ENCODE measurements around the gene SFPQ. TPM values are rescaled to one million over a fixed set of nuclear protein-coding genes. Genes with fewer than 3 reads are reported as not detected.

Gene SFPQ
- polyA plus RNA-seq, 1 experiment, result 126 TPM

DNA sequence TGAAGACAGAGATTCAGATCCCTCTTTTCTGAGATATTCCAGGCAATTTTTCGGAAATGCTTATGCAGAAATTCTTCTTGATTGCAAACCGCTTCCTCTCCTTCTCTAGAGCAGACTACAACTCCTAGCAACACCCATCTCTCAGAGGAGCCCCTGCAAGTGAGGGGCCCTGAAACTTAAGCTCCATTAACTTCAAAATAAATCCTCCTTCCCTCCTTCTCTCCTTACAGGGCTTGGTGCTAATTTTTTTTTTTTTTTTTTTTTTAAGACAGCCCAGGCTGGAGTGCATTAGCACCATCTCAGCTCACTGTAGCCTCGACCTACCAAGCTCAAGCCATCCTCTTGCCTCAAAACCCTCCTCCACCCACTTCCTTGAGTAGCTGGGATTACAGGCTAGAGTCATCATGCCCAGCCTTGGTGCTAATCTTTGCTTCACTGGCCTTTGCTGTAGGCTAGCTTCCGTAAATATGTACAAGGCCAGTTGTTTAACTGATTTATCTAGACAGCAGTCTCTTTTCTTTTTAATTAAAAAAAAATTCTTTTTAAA, 30.2 kb upstream of the SFPQ start:
- ChIA-PET CTCF (interaction anchor here (0.5 to 4.4 kb wide), 8 partner anchors 16 to 370 kb away, joined by 3 to 19 read pairs (median 4); no protein-coding TSS in a partner anchor), POLR2A (interaction anchor here (0.6 to 1.0 kb wide), 6 partner anchors 30 to 206 kb away, joined by 3 to 7 read pairs (median 4); partner anchors contain the start of genes SFPQ and ZMYM4)
- Histone ChIP-seq H3K27ac (ENCODE audit: low read depth, low read length) (peak overlapping the region; percentile 34), H3K9me3 (ENCODE audit: control insufficient read depth, insufficient read depth, low read length) (no peaks in the 10 kb centered on the region), H3K4me3 (ENCODE audit: low read depth, low read length) (no peak overlapping the region), H3K27me3 (ENCODE audit: control insufficient read depth, insufficient read depth, low read length) (no peaks in the 10 kb centered on the region)
- DNase-seq (ENCODE audit: low read depth, low spot score), result no peak
- TF ChIP-seq, protein P1, sequence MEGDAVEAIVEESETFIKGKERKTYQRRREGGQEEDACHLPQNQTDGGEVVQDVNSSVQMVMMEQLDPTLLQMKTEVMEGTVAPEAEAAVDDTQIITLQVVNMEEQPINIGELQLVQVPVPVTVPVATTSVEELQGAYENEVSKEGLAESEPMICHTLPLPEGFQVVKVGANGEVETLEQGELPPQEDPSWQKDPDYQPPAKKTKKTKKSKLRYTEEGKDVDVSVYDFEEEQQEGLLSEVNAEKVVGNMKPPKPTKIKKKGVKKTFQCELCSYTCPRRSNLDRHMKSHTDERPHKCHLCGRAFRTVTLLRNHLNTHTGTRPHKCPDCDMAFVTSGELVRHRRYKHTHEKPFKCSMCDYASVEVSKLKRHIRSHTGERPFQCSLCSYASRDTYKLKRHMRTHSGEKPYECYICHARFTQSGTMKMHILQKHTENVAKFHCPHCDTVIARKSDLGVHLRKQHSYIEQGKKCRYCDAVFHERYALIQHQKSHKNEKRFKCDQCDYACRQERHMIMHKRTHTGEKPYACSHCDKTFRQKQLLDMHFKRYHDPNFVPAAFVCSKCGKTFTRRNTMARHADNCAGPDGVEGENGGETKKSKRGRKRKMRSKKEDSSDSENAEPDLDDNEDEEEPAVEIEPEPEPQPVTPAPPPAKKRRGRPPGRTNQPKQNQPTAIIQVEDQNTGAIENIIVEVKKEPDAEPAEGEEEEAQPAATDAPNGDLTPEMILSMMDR (IDR thresholded peaks at IDR 0.05; ENCODE audit: low read depth, low read length), result no peak

DNA sequence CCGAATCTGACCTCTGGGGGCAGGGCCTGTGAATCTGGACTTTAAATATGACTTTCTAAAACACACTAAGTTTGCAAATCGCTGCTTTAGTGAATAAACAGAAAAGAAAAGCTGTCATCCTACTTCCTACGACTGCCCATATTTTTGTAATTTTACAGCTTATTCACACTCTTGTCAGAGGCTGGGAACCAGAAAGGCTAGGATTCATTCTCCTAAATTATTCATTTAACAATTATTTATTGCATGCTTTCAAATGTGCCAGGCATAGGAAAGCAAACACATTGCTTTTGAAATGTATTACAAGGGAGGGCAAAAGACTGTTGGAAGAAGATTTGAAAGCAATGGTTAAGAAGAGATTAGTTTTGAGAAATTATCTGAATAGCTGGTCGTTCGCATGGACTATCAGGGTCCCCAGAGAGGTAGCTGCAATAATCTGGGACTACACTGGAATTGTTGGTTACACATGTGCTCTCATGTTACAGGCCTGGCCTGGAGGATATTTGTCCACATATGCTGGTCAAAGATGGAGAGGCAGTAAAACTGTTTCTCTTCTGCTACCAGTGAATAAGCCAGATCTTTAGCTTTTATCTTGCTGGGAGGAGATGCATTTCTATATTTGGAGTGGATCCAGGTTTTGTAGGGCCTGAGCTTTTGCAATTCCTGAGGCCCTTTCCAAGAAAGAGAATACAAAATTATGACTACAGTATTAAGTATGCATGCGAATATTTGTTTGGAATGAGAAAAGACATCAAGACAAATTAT, 29.6 kb upstream of the SFPQ start:
- DNase-seq (ENCODE audit: low read depth, low spot score), result peak; percentile 50
- Histone ChIP-seq H3K9me3 (ENCODE audit: control insufficient read depth, insufficient read depth, low read length) (no peaks in the 10 kb centered on the region), H3K4me3 (ENCODE audit: low read depth, low read length) (no peak overlapping the region), H3K27me3 (ENCODE audit: control insufficient read depth, insufficient read depth, low read length) (no peaks in the 10 kb centered on the region), H3K27ac (ENCODE audit: low read depth, low read length) (peak overlapping the region; percentile 34)
- CTCF ChIA-PET, result interaction anchor here (0.5 to 4.4 kb wide), 8 partner anchors 15 to 346 kb away, joined by 3 to 19 read pairs (median 4); no protein-coding TSS in a partner anchor
- TF ChIP-seq, protein P1 (IDR thresholded peaks at IDR 0.05; ENCODE audit: low read depth, low read length), result no peak
- POLR2A ChIA-PET, result interaction anchor here (0.6 to 1.0 kb wide), 3 partner anchors 29 to 205 kb away, joined by 3 to 7 read pairs (median 4); partner anchors contain the start of genes SFPQ and ZMYM4

DNA sequence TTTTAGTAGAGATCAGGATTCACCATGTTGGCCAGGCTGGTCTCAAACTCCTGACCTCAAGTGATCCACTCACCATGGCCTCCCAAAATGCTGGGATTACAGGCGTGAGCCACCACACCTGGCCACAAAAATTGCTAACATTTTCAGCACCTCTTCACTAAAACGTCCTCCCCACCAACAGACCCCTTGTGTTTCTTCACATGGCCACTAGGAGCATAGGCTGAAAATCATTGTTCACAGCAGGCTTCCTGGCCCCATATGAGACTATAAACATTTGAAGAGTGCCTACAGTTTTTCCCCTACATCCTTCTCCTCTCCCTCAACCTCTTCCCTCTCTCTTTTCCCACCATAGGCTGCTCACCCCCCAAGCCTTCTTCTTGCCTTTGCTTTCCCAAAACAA, 28.0 kb upstream of the SFPQ start:
- no peak for DNase-seq (ENCODE audit: low read depth, low spot score)
- POLR2A ChIA-PET, result no interaction called here
- no peak overlapping the region for H3K4me3 ChIP-seq (ENCODE audit: low read depth, low read length)
- TF ChIP-seq, protein P1 (IDR thresholded peaks at IDR 0.05; ENCODE audit: low read depth, low read length), result peak; percentile 50
- H3K27ac ChIP-seq (ENCODE audit: low read depth, low read length), result no peak overlapping the region
- no peaks in the 10 kb centered on the region for H3K27me3 ChIP-seq (ENCODE audit: control insufficient read depth, insufficient read depth, low read length)
- no peaks in the 10 kb centered on the region for H3K9me3 ChIP-seq (ENCODE audit: control insufficient read depth, insufficient read depth, low read length)
- CTCF ChIA-PET, result interaction anchor here (4.4 kb wide), 1 partner anchor 19 kb away, joined by 19 read pairs; no protein-coding TSS in a partner anchor

DNA sequence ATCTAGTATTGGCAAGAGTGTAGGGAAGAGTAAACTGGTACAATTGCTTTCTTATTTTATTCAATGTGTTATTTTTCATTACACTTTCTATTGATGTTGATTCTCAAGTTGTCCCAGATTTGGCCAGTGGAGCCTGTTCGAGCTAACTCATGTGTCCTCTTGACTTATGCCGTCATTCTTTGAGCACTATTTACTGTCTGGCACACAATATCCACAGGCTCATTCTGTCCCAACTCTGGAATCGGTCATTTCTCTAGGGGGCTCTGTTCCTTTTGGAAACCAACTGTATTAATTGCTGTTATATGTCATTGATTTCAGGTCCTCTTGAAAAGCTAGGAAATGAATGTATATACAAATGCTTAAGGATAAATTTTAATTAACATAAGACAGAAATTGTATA, 22.4 kb upstream of the SFPQ start:
- H3K4me3 ChIP-seq (ENCODE audit: low read depth, low read length), result no peak overlapping the region
- DNase-seq (ENCODE audit: low read depth, low spot score), result no peak
- no peaks in the 10 kb centered on the region for H3K27me3 ChIP-seq (ENCODE audit: control insufficient read depth, insufficient read depth, low read length)
- POLR2A ChIA-PET, result no interaction called here
- H3K27ac ChIP-seq (ENCODE audit: low read depth, low read length), result no peak overlapping the region
- TF ChIP-seq, protein P1 (IDR thresholded peaks at IDR 0.05; ENCODE audit: low read depth, low read length), result no peak
- H3K9me3 ChIP-seq (ENCODE audit: control insufficient read depth, insufficient read depth, low read length), result no peaks in the 10 kb centered on the region
- CTCF ChIA-PET, result interaction anchor here (0.6 to 1.0 kb wide), 3 partner anchors 14 to 354 kb away, joined by 3 read pairs; no protein-coding TSS in a partner anchor

DNA sequence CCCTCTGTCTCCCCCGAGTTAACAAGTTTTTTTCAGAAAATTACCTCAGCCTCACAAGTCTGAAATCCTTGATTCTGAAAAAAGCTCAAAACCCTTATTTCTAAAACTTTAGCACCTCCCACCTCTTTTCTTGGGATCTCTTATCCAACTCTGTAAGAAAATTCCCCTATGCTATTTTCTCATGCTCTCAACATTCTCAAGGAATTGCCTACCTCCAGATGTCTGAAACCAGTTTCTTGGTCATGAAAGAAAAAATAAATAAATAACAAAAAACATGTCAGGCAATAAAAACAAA, 18.1 kb upstream of the SFPQ start:
- TF ChIP-seq, protein P1 (IDR thresholded peaks at IDR 0.05; ENCODE audit: low read depth, low read length), result no peak
- Histone ChIP-seq H3K9me3 (ENCODE audit: control insufficient read depth, insufficient read depth, low read length) (no peaks in the 10 kb centered on the region), H3K27me3 (ENCODE audit: control insufficient read depth, insufficient read depth, low read length) (no peaks in the 10 kb centered on the region), H3K27ac (ENCODE audit: low read depth, low read length) (no peak overlapping the region), H3K4me3 (ENCODE audit: low read depth, low read length) (no peak overlapping the region)
- ChIA-PET POLR2A (no interaction called here), CTCF (interaction anchor here (0.9 to 1.9 kb wide), 2 partner anchors 9 to 10 kb away, joined by 3 to 16 read pairs; no protein-coding TSS in a partner anchor)
- DNase-seq (ENCODE audit: low read depth, low spot score), result no peak
